Thyroid gland (tissue), 4 donors: Measurements from ENCODE around the gene CDR2L. TPM values are rescaled to one million over a fixed set of nuclear protein-coding genes. Genes with fewer than 3 reads are reported as not detected.

Experiments used
- DNase-seq, 2 donors: peaks; one replicate each; pipeline ENCODE4 v3.0.0-alpha.2; 2019
- H3K27ac ChIP-seq, 3 donors: fragments of 200-600 bp; sonication (generic); 1 replicate in 2 of 3; 2 replicates in 1 of 3; pipeline ENCODE4 v1.5.1; 2016 to 2019; ENCODE audit warnings: mild to moderate bottlenecking in 1 of 3, moderate library complexity in 1 of 3
- H3K27me3 ChIP-seq: fragments of 200-600 bp; sonication (generic); one replicate; pipeline ENCODE4 v1.5.1; 2019
- H3K36me3 ChIP-seq, 2 donors: fragments of 200-600 bp; sonication (generic); one replicate each; pipeline ENCODE4 v1.5.1; 2016 to 2019
- H3K4me1 ChIP-seq, 2 donors: fragments of 200-600 bp; sonication (generic); one replicate each; pipeline ENCODE4 v1.5.1; 2017 to 2019
- H3K4me3 ChIP-seq, 3 donors: fragments of 200-600 bp; sonication (generic); replicated peaks in 1 of 3; 1 replicate in 2 of 3; 2 replicates in 1 of 3; pipeline ENCODE4 v1.5.1; 2016; ENCODE audit warnings: mild to moderate bottlenecking in 1 of 3
- H3K9me3 ChIP-seq: fragments of 200-600 bp; sonication (generic); one replicate; pipeline ENCODE4 v1.5.1; 2017
- POLR2A ChIP-seq, 2 donors: fragments of 450-650 bp; IDR thresholded peaks; one replicate each; pipeline ENCODE4 v1.6.1; 2017; ENCODE audit warnings: antibody characterized with exemption in 2 of 2, mild to moderate bottlenecking in 2 of 2, moderate library complexity in 1 of 2
- WGBS, 2 donors: methylation state at CpG; one replicate each; pipeline ENCODE4 v1.1.5; 2017; 5-methylcytosine and 5-hydroxymethylcytosine counted together
- intact Hi-C: fragments of 100-400 bp; cut with DNase I; formaldehyde crosslinking; loops from one replicate; pipeline ENCODE4 v1.15.1; 2023
- total RNA-seq, 4 donors: library from RNA; depleted of rRNA; stranded (reverse); fragments of >200 nt; gene quantifications; one replicate each; pipeline ENCODE4 v1.2.3, GENCODE V29; 2016
- TF ChIP-seq, protein P1 (sequence below), 6 experiments: fragments of 200-600 bp in 3 of 6; fragments of 450-650 bp in 3 of 6; sonication (generic) in 3 of 6; IDR thresholded peaks; one replicate each; pipeline ENCODE4 v1.5.1; 2016 to 2019; ENCODE audit warnings: antibody characterized with exemption in 6 of 6, mild to moderate bottlenecking in 2 of 6, inconsistent platforms in 1 of 6, moderate library complexity in 1 of 6

The CDR2L gene
- total RNA-seq, 4 donors from 2014 or later, result 2.6 to 9.8 (median 4.2) TPM

DNA sequence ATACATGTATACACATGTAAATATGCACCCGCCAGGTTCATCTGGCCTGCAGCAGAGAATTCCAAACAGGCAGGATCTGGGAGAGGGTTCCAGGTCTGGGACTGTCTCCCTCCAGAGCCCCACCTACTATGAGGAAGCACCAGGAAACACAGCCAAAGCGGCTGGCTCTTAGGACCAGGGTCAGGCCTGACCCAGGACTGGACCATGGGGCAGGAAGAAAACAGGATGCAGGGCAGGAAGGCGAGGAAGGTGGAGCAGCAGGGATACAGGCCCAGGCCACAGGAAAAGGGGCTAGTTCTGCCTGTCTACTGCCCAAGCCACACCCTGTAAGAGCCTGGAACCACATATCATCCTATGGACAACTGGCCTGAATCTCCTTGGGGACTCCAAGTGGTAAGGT lies 17.0 kb upstream of the CDR2L start:
- no peaks in the 10 kb centered on the region for H3K36me3 ChIP-seq
- peaks cover 3 to 18% of the 10 kb centered on the region in 2 donors for H3K4me1 ChIP-seq
- no peaks in the 10 kb centered on the region for H3K9me3 ChIP-seq
- 84 to 90% methylated on average over 2 to 3 of the region's 3 CpGs for WGBS, 2 donors
- TF ChIP-seq, protein P1, sequence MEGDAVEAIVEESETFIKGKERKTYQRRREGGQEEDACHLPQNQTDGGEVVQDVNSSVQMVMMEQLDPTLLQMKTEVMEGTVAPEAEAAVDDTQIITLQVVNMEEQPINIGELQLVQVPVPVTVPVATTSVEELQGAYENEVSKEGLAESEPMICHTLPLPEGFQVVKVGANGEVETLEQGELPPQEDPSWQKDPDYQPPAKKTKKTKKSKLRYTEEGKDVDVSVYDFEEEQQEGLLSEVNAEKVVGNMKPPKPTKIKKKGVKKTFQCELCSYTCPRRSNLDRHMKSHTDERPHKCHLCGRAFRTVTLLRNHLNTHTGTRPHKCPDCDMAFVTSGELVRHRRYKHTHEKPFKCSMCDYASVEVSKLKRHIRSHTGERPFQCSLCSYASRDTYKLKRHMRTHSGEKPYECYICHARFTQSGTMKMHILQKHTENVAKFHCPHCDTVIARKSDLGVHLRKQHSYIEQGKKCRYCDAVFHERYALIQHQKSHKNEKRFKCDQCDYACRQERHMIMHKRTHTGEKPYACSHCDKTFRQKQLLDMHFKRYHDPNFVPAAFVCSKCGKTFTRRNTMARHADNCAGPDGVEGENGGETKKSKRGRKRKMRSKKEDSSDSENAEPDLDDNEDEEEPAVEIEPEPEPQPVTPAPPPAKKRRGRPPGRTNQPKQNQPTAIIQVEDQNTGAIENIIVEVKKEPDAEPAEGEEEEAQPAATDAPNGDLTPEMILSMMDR (IDR thresholded peaks at IDR 0.05), result no peak
- no peak for TF ChIP-seq POLR2A (IDR thresholded peaks at IDR 0.05)
- DNase-seq, result peak in 1 of 2 donors; percentile 28
- H3K4me3 ChIP-seq, result no peak overlapping the region
- peak overlapping the region in 1 of 3 donors; percentile 63 for H3K27ac ChIP-seq
- no peaks in the 10 kb centered on the region for H3K27me3 ChIP-seq
- intact Hi-C loops, result no loop called here

DNA sequence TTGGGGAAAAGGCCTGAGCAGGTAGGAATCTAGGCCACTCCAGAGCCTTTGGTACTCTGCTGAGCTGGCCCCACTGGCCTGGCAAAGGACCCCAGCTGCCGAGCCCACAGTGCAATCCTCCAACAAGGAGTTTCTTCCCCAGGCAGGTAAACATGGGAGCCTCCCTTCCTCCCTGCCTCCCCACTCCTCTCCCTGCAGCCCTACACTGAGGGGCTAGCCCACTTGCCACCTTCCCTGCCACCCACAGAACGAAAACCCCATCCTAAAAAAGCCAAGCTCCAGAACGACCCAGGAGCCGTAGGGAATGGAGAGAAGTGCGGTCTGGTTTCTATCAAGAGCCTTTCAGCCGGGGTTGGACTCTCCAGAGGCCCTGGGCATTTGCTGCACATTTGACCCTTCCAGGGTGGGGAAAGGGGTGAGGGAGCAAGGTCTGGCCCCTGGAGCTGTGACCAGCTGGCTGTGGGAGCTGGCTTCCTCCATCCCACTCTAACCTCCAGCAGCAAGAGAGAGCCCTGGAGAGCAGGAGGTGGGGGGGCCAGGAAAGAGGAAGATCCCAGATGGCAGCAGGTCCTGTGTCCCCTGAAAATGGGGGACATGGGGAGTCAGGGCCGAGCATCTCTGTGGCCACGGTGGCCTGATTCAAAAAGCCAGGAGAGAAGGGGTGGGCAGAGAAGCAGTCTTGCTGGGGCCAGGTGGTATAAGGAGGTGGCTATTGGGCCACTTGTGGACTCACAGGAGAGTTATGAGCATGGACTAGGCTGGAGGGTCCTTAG lies 16.2 kb upstream of the CDR2L start:
- no peaks in the 10 kb centered on the region for H3K27me3 ChIP-seq
- TF ChIP-seq POLR2A (IDR thresholded peaks at IDR 0.05), result no peak
- TF ChIP-seq, protein P1 (IDR thresholded peaks at IDR 0.05), result no peak
- H3K4me1 ChIP-seq, result peaks cover 3 to 18% of the 10 kb centered on the region in 2 donors
- H3K36me3 ChIP-seq, result no peaks in the 10 kb centered on the region
- no peaks in the 10 kb centered on the region for H3K9me3 ChIP-seq
- WGBS, 2 donors, result 72 to 82% methylated on average over 7 to 8 of the region's 8 CpGs
- peak overlapping the region in 2 of 3 donors; percentile 32 to 63 for H3K27ac ChIP-seq
- H3K4me3 ChIP-seq, result peak overlapping the region in 1 of 3 donors; percentile 74
- DNase-seq, result no peak
- intact Hi-C loops, result no loop called here

GRCh38 chr17:74971842-74972106 lies 15.7 kb upstream of the CDR2L start:
- H3K36me3 ChIP-seq, result no peaks in the 10 kb centered on the region
- H3K9me3 ChIP-seq, result no peaks in the 10 kb centered on the region
- DNase-seq, result no peak
- 10 to 22% methylated on average over 1 to 2 of the region's 9 CpGs for WGBS, 2 donors
- intact Hi-C loops, result no loop called here
- no peaks in the 10 kb centered on the region for H3K27me3 ChIP-seq
- H3K4me1 ChIP-seq, result peaks cover 3 to 18% of the 10 kb centered on the region in 2 donors
- peak overlapping the region in 2 of 3 donors; percentile 20 to 40 for H3K27ac ChIP-seq
- TF ChIP-seq POLR2A (IDR thresholded peaks at IDR 0.05), result no peak
- TF ChIP-seq, protein P1 (IDR thresholded peaks at IDR 0.05), result no peak
- H3K4me3 ChIP-seq, result peak overlapping the region in 2 of 3 donors; percentile 58 to 74

GRCh38 chr17:74972107-74972972 lies 15.1 kb upstream of the CDR2L start, which contains the start of gene HID1:
TSS of gene HID1 (minus strand) at chr17:74972759. CDS start at chr17:74972656, 103 bp downstream.
- H3K36me3 ChIP-seq, result no peaks in the 10 kb centered on the region
- H3K4me3 ChIP-seq, result peak within 1 kb of the TSS; percentile 41 to 74 (median 58)
- peak; percentile 70 to 74 for DNase-seq
- peak within 1 kb of the TSS in 2 of 3 donors; percentile 20 to 40 for H3K27ac ChIP-seq
- TF ChIP-seq, protein P1 (IDR thresholded peaks at IDR 0.05), result no peak
- TF ChIP-seq POLR2A (IDR thresholded peaks at IDR 0.05), result peak in 1 of 2 donors; percentile 26
- H3K9me3 ChIP-seq, result no peaks in the 10 kb centered on the region
- 0 to 1% methylated on average over 21 to 25 of the region's 95 CpGs for WGBS, 2 donors
- no peaks in the 10 kb centered on the region for H3K27me3 ChIP-seq
- H3K4me1 ChIP-seq, result peaks cover 3 to 18% of the 10 kb centered on the region in 2 donors
- intact Hi-C loops, result no loop called here
